ENCODE measurements around the gene DUSP16. TPM values are rescaled to one million over a fixed set of nuclear protein-coding genes. Genes with fewer than 3 reads are reported as not detected.

DUSP16 gene
- total and polyA plus RNA-seq, 2 experiments from 2014 or later, result 11.7 to 59.4 TPM

DNA sequence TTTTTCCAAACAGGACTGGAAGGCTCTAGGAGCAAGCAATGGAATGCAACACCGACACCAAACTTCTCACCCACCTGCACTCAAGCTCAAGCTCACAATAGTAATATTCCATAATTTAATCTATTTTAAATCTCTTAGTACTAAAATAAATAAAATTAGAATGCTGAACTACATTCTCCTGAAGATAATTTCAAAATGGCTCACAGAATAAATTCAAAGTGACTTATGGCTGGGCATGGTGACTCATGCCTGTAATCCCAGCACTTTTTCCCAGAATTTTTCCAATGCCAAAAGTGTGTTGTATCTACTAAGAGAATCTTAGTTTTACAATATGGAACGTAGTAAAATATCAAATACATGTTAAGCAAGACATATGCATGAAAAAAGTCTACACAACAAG is 31.5 kb downstream of the DUSP16 start:
- H3K79me2 ChIP-seq (replicated peaks; ENCODE audit: insufficient read depth), result peaks cover 62% of the 10 kb centered on the region
- no peak overlapping the region for H3K4me3 ChIP-seq
- H3K4me1 ChIP-seq (ENCODE audit: insufficient read depth), result peaks cover 30% of the 10 kb centered on the region

GRCh38 chr12:12529783-12530421 is 32.8 kb downstream of the DUSP16 start:
- Histone ChIP-seq H3K9me2 (ENCODE audit: insufficient read depth) (no peaks in the 10 kb centered on the region), H3K4me1 (ENCODE audit: insufficient read depth) (peaks cover 30% of the 10 kb centered on the region), H3K36me3 (ENCODE audit: insufficient read depth) (no peaks in the 10 kb centered on the region), H2AFZ (no peak overlapping the region), H3K4me3 (no peak overlapping the region), H3K27me3 (ENCODE audit: insufficient read depth) (no peaks in the 10 kb centered on the region), H3K27ac (ENCODE audit: low read depth) (no peak overlapping the region), H3F3A (replicated peaks; ENCODE audit: low read depth) (no peaks in the 10 kb centered on the region), H3K4me2 (no peak overlapping the region), H3K79me2 (replicated peaks; ENCODE audit: insufficient read depth) (peaks cover 60% of the 10 kb centered on the region), H4K20me1 (replicated peaks; ENCODE audit: insufficient read depth) (peaks cover 2% of the 10 kb centered on the region; the same call in 1 of the 2 replicates)
- peaks cover 44% of the 10 kb centered on the region for H3K4me1 Mint-ChIP-seq
- DNase-seq (ENCODE audit: low spot score) (no peak), ATAC-seq (no peak)
- no peak overlapping the region for H3K4me3 Mint-ChIP-seq
- H3K27me3 Mint-ChIP-seq (ENCODE audit: insufficient read depth, low read depth, poor library complexity), result peaks cover 3% of the 10 kb centered on the region
- no peak overlapping the region for H3K27ac Mint-ChIP-seq
- H3K9me3 Mint-ChIP-seq, result no peaks in the 10 kb centered on the region
- H3K36me3 Mint-ChIP-seq (ENCODE audit: low read depth), result peaks cover 3% of the 10 kb centered on the region; the same call in 1 of the 3 replicates
- TF ChIP-seq POLR2AphosphoS5 (IDR thresholded peaks at IDR 0.05; ENCODE audit: low read depth) (no peak), EZH2 (IDR thresholded peaks at IDR 0.05; ENCODE audit: low read depth, unreplicated experiment) (no peak), CREB1 (CRISPR knock-in tag; IDR thresholded peaks at IDR 0.05; ENCODE audit: low read depth) (no peak), ZNF114 (CRISPR knock-in tag; IDR thresholded peaks at IDR 0.05) (no peak), EZH2phosphoT487 (IDR thresholded peaks at IDR 0.05; ENCODE audit: unreplicated experiment) (no peak), CTCF (conservative IDR thresholded peaks at IDR 0.05; ENCODE audit: low read depth in 2 of 2) (no peak), ZNF331 (CRISPR knock-in tag; IDR thresholded peaks at IDR 0.05; ENCODE audit: low read depth) (no peak), NANOG (IDR thresholded peaks at IDR 0.05; ENCODE audit: borderline replicate concordance) (no peak), STAT1 (IDR thresholded peaks at IDR 0.05; ENCODE audit: unreplicated experiment) (no peak), JUNB (IDR thresholded peaks at IDR 0.05; ENCODE audit: unreplicated experiment) (no peak)
- TF ChIP-seq, protein P1, sequence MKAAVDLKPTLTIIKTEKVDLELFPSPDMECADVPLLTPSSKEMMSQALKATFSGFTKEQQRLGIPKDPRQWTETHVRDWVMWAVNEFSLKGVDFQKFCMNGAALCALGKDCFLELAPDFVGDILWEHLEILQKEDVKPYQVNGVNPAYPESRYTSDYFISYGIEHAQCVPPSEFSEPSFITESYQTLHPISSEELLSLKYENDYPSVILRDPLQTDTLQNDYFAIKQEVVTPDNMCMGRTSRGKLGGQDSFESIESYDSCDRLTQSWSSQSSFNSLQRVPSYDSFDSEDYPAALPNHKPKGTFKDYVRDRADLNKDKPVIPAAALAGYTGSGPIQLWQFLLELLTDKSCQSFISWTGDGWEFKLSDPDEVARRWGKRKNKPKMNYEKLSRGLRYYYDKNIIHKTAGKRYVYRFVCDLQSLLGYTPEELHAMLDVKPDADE (IDR thresholded peaks at IDR 0.05), result no peak
- TF ChIP-seq, protein P2, sequence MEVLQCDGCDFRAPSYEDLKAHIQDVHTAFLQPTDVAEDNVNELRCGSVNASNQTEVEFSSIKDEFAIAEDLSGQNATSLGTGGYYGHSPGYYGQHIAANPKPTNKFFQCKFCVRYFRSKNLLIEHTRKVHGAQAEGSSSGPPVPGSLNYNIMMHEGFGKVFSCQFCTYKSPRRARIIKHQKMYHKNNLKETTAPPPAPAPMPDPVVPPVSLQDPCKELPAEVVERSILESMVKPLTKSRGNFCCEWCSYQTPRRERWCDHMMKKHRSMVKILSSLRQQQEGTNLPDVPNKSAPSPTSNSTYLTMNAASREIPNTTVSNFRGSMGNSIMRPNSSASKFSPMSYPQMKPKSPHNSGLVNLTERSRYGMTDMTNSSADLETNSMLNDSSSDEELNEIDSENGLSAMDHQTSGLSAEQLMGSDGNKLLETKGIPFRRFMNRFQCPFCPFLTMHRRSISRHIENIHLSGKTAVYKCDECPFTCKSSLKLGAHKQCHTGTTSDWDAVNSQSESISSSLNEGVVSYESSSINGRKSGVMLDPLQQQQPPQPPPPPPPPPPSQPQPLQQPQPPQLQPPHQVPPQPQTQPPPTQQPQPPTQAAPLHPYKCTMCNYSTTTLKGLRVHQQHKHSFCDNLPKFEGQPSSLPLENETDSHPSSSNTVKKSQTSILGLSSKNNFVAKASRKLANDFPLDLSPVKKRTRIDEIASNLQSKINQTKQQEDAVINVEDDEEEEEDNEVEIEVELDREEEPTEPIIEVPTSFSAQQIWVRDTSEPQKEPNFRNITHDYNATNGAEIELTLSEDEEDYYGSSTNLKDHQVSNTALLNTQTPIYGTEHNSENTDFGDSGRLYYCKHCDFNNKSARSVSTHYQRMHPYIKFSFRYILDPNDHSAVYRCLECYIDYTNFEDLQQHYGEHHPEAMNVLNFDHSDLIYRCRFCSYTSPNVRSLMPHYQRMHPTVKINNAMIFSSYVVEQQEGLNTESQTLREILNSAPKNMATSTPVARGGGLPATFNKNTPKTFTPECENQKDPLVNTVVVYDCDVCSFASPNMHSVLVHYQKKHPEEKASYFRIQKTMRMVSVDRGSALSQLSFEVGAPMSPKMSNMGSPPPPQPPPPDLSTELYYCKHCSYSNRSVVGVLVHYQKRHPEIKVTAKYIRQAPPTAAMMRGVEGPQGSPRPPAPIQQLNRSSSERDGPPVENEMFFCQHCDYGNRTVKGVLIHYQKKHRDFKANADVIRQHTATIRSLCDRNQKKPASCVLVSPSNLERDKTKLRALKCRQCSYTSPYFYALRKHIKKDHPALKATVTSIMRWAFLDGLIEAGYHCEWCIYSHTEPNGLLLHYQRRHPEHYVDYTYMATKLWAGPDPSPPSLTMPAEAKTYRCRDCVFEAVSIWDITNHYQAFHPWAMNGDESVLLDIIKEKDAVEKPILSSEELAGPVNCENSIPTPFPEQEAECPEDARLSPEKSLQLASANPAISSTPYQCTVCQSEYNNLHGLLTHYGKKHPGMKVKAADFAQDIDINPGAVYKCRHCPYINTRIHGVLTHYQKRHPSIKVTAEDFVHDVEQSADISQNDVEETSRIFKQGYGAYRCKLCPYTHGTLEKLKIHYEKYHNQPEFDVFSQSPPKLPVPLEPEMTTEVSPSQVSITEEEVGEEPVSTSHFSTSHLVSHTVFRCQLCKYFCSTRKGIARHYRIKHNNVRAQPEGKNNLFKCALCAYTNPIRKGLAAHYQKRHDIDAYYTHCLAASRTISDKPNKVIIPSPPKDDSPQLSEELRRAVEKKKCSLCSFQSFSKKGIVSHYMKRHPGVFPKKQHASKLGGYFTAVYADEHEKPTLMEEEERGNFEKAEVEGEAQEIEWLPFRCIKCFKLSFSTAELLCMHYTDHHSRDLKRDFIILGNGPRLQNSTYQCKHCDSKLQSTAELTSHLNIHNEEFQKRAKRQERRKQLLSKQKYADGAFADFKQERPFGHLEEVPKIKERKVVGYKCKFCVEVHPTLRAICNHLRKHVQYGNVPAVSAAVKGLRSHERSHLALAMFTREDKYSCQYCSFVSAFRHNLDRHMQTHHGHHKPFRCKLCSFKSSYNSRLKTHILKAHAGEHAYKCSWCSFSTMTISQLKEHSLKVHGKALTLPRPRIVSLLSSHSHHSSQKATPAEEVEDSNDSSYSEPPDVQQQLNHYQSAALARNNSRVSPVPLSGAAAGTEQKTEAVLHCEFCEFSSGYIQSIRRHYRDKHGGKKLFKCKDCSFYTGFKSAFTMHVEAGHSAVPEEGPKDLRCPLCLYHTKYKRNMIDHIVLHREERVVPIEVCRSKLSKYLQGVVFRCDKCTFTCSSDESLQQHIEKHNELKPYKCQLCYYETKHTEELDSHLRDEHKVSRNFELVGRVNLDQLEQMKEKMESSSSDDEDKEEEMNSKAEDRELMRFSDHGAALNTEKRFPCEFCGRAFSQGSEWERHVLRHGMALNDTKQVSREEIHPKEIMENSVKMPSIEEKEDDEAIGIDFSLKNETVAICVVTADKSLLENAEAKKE (CRISPR knock-in tag; IDR thresholded peaks at IDR 0.05), result no peak

More for the DNA sequence above, 31.5 kb downstream of the DUSP16 start:
- H3F3A ChIP-seq (replicated peaks; ENCODE audit: low read depth), result no peaks in the 10 kb centered on the region
- H4K20me1 ChIP-seq (replicated peaks; ENCODE audit: insufficient read depth), result peaks cover 2% of the 10 kb centered on the region; the same call in 1 of the 2 replicates
- DNase-seq (ENCODE audit: low spot score), result no peak
- no peak overlapping the region for H3K27ac Mint-ChIP-seq
- no peak for ATAC-seq
- no peaks in the 10 kb centered on the region for H3K9me2 ChIP-seq (ENCODE audit: insufficient read depth)
- TF ChIP-seq NANOG (IDR thresholded peaks at IDR 0.05; ENCODE audit: borderline replicate concordance) (no peak), JUNB (IDR thresholded peaks at IDR 0.05; ENCODE audit: unreplicated experiment) (no peak), EZH2 (IDR thresholded peaks at IDR 0.05; ENCODE audit: low read depth, unreplicated experiment) (no peak)
- no peaks in the 10 kb centered on the region for H3K36me3 ChIP-seq (ENCODE audit: insufficient read depth)
- H3K4me3 Mint-ChIP-seq, result no peak overlapping the region
- peaks cover 3% of the 10 kb centered on the region; the same call in 1 of the 3 replicates for H3K36me3 Mint-ChIP-seq (ENCODE audit: low read depth)
- H3K4me1 Mint-ChIP-seq, result peaks cover 51% of the 10 kb centered on the region
- H3K27me3 Mint-ChIP-seq (ENCODE audit: insufficient read depth, low read depth, poor library complexity), result peaks cover 3% of the 10 kb centered on the region
- no peak overlapping the region for H2AFZ ChIP-seq
- H3K9me3 Mint-ChIP-seq, result no peaks in the 10 kb centered on the region
- no peaks in the 10 kb centered on the region for H3K27me3 ChIP-seq (ENCODE audit: insufficient read depth)
- no peak overlapping the region for H3K27ac ChIP-seq (ENCODE audit: low read depth)
- no peak overlapping the region for H3K4me2 ChIP-seq

Data from GM23338 (cell line).